ENCODE data around the gene DYNC1LI1.

DYNC1LI1 gene

DNA sequence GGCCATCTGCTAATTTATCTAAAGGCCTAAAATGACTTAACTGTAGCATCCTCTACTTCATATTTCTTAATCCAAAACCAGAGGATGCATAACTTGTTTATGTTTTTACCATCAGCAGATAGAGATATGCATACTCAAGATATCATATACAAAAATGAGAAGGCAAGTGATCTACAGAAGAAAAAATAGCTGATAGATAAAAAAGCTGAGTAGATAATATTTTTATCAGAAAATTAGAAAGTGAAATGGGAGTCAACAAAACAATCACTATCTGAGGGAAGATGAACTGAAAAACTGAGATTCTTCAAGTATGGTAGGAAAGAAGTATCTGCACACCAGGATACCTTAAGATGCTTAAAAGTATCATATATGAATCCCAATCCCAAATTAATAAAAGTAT lies 25.4 kb downstream of the DYNC1LI1 start:
- TF ChIP-seq, protein P1, sequence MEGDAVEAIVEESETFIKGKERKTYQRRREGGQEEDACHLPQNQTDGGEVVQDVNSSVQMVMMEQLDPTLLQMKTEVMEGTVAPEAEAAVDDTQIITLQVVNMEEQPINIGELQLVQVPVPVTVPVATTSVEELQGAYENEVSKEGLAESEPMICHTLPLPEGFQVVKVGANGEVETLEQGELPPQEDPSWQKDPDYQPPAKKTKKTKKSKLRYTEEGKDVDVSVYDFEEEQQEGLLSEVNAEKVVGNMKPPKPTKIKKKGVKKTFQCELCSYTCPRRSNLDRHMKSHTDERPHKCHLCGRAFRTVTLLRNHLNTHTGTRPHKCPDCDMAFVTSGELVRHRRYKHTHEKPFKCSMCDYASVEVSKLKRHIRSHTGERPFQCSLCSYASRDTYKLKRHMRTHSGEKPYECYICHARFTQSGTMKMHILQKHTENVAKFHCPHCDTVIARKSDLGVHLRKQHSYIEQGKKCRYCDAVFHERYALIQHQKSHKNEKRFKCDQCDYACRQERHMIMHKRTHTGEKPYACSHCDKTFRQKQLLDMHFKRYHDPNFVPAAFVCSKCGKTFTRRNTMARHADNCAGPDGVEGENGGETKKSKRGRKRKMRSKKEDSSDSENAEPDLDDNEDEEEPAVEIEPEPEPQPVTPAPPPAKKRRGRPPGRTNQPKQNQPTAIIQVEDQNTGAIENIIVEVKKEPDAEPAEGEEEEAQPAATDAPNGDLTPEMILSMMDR (IDR thresholded peaks at IDR 0.05; ENCODE audit: control insufficient read depth, extremely low read depth, insufficient read depth): no peak
- DNase-seq (ENCODE audit: low read depth): no peak
- no peak overlapping the region for H3K4me3 ChIP-seq (ENCODE audit: low read depth, low read length)

DNA sequence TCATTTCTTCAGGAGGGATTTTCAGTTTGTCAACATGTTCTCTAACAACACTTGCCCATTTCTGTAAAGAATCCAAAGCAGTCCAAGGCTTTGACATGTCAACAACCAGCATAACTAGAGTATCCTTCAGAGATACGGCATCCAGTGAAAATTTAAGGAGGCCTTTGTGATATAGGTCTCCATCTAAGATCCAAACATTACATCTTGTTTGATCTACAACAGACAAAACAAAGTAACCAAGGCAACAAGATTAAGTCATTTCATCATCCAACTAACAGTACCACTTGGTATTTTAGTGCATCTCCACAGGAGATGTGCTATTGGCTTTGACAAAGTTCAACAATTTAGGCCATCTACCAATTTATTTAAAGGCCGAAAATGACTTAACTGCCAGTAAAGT lies 25.8 kb downstream of the DYNC1LI1 start:
- no peak overlapping the region for H3K4me3 ChIP-seq (ENCODE audit: low read depth, low read length)
- TF ChIP-seq, protein P1 (IDR thresholded peaks at IDR 0.05; ENCODE audit: control insufficient read depth, extremely low read depth, insufficient read depth): no peak
- no peak for DNase-seq (ENCODE audit: low read depth)

DNA sequence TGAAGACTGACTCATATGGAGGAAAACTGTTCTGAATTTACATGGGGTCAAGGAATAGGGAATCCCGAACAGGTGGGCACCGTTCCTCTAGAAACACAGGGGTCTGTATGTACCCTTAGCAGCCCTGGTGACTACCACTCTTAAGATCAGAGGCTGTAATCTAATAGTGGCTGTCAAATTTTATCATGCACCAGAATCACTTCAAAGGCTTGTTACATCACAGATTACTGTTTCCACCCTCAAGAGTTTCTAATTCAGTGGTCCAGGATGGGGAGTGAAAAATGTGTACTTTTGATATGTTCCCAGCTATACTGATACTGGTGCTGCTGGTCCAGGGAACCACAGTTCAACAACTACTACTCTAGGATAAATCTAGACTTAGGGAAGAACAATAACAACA lies 27.9 kb downstream of the DYNC1LI1 start:
- TF ChIP-seq, protein P1 (IDR thresholded peaks at IDR 0.05; ENCODE audit: control insufficient read depth, extremely low read depth, insufficient read depth): no peak
- DNase-seq (ENCODE audit: low read depth): no peak
- no peak overlapping the region for H3K4me3 ChIP-seq (ENCODE audit: low read depth, low read length)

GRCh38 chr3:32540899-32541298 lies 29.8 kb downstream of the DYNC1LI1 start:
- TF ChIP-seq, protein P1 (IDR thresholded peaks at IDR 0.05; ENCODE audit: control insufficient read depth, extremely low read depth, insufficient read depth): no peak
- no peak overlapping the region for H3K4me3 ChIP-seq (ENCODE audit: low read depth, low read length)
- DNase-seq (ENCODE audit: low read depth): no peak

DNA sequence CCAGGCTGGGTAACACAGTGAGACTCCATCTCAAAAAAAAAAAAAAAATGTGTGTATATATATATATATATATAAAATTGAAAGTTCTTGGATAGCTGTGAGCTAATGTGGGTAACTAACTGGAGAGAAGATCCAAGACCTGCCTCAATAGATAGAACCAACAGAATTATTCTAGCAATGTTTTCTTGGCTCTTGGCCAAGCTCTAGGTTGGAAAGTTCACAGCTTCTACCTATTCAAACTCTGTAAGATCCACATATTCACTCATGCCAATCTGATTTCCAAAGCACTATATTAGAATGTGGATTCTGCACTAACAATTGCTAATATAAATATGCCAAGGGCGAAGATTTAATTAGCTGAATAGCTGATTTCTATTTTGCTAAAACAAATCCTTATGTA lies 38.2 kb downstream of the DYNC1LI1 start:
- DNase-seq (ENCODE audit: low read depth): no peak
- TF ChIP-seq, protein P1 (IDR thresholded peaks at IDR 0.05; ENCODE audit: control insufficient read depth, extremely low read depth, insufficient read depth): no peak
- H3K4me3 ChIP-seq (ENCODE audit: low read depth, low read length): no peak overlapping the region

DNA sequence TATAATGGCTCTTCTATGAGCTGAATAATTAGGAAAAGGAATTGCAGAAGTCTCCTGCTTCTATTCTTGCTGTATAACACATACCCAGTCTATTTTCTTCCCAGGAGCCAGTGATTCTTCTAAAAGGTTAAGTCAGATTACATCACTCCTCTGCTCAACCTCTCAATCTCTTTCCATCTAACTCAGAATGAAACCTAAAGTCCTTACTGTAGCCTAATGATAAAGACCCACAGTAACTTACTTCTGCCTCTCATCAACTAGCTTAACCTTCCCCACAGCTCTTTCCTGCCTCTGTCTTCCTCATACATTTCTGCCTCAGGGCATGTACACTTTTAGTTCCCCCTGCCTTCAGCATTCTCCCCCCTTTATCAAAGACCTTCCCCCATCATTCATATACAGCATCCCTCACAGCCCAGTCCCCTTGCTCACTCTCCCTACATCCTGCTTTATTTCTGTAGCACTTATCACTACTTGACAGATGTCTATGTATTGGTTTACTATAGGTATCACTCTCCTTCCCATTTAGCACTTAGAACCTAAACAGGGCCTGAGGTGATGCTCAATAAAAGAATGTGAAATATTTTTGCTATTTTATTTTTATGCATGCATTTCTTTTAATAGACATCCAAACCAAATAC lies 39.5 kb downstream of the DYNC1LI1 start:
- TF ChIP-seq, protein P1 (IDR thresholded peaks at IDR 0.05; ENCODE audit: control insufficient read depth, extremely low read depth, insufficient read depth): no peak
- no peak overlapping the region for H3K4me3 ChIP-seq (ENCODE audit: low read depth, low read length)
- no peak for DNase-seq (ENCODE audit: low read depth)

GRCh38 chr3:32525720-32526119 lies 44.9 kb downstream of the DYNC1LI1 start:
- DNase-seq (ENCODE audit: low read depth): no peak
- TF ChIP-seq, protein P1 (IDR thresholded peaks at IDR 0.05; ENCODE audit: control insufficient read depth, extremely low read depth, insufficient read depth): no peak
- no peak overlapping the region for H3K4me3 ChIP-seq (ENCODE audit: low read depth, low read length)
